ENCODE results near the gene NUP93. TPM values are rescaled to one million over a fixed set of nuclear protein-coding genes. Genes with fewer than 3 reads are reported as not detected.

Gene NUP93
- total RNA-seq, 2 donors from 2014 or later: 146 to 149 TPM

DNA sequence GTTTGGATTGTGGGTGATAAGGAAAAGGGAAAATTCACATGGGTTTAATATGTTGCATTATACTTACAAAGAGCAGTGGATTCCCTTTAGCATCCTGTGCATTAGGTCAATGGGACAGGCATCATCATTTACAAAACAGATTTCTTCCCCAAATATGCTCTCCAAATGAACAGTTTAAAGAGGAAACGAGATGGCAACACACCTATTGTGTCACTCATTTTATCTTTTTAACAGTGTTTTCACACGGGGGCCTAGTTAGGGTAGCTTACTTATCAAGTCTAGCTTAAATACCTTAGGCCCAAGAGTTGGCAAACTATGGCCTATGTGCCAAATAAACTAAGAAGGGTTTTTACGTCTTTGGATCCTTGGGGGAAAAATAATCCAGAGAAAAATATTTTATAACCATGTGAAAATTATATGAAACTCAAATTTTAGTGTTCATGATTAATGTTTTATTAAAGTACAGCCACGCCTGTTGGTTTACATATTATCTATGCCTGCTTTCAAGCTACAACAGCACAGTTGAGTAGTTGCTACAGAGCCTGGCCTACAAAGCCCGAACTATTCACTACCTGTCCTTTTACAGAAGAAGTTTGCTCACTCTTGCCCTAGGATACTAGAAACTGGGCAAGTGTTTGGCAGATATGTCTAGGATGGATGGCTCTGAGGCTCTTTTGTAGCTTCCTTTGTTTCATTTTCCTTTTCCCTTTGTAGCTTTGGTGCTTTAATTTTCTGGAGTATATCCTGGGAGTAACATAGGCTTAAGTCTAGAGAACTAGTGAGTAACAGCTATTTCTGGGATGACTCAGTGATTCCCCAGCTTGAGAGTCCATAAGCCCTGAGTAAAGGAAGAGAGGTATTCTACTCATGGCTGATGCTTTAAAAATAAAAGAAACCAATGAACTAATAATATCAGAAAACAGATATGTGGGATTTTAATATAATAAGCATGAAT, 12.4 kb downstream of the NUP93 start:
- no peak overlapping the region for H3K27ac ChIP-seq (ENCODE audit: low read depth, low read length)
- Mint-ChIP-seq H3K4me3 (no peak overlapping the region), H3K27ac (peak overlapping the region; percentile 24), H3K4me1 (peaks cover 36% of the 10 kb centered on the region), H3K36me3 (ENCODE audit: low read depth) (peaks cover 21% of the 10 kb centered on the region), H3K9me3 (peaks cover 19% of the 10 kb centered on the region), H3K27me3 (ENCODE audit: insufficient read depth) (no peaks in the 10 kb centered on the region)
- H3K27me3 ChIP-seq (ENCODE audit: control insufficient read depth, insufficient read depth, low read length, poor library complexity, severe bottlenecking): no peaks in the 10 kb centered on the region
- no peak overlapping the region for H3K9ac ChIP-seq (ENCODE audit: extremely low read depth, low read length, poor library complexity, severe bottlenecking)
- WGBS, 2 experiments (ENCODE audit: insufficient coverage in 1 of 2, insufficient read length in 1 of 2): 78 to 82% methylated on average over 3 to 4 of the region's 5 CpGs
- no peaks in the 10 kb centered on the region for H3K36me3 ChIP-seq (ENCODE audit: control insufficient read depth, insufficient read depth, low read length)
- peaks cover 4% of the 10 kb centered on the region for H3K4me1 ChIP-seq (ENCODE audit: control insufficient read depth, insufficient read depth, low read length)
- no peaks in the 10 kb centered on the region for H3K9me3 ChIP-seq (ENCODE audit: control insufficient read depth, low read length)
- TF ChIP-seq, protein P1, sequence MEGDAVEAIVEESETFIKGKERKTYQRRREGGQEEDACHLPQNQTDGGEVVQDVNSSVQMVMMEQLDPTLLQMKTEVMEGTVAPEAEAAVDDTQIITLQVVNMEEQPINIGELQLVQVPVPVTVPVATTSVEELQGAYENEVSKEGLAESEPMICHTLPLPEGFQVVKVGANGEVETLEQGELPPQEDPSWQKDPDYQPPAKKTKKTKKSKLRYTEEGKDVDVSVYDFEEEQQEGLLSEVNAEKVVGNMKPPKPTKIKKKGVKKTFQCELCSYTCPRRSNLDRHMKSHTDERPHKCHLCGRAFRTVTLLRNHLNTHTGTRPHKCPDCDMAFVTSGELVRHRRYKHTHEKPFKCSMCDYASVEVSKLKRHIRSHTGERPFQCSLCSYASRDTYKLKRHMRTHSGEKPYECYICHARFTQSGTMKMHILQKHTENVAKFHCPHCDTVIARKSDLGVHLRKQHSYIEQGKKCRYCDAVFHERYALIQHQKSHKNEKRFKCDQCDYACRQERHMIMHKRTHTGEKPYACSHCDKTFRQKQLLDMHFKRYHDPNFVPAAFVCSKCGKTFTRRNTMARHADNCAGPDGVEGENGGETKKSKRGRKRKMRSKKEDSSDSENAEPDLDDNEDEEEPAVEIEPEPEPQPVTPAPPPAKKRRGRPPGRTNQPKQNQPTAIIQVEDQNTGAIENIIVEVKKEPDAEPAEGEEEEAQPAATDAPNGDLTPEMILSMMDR (conservative IDR thresholded peaks at IDR 0.05): no peak
- peak overlapping the region; percentile 46 for H3K4me3 ChIP-seq (ENCODE audit: low read length)
- no peak for DNase-seq

DNA sequence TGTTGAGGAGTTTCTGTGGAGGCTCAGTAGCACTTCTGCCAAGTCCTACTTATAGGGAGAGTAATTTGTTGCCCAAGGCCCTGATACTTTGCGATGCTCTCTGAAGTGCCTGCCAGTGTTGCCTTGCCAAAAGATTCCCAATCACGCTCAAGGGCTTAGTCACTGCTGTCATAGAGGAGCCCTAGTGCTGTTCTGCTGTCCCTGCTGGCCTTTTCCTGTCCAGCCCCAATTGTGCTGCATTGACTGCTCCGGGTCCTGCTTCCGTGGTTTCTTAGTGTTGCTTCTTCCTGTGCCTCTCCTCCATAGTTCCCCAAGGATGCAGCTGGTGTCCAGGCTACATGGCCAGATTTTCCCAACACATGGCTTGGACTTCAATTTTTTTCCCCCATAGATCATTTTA, 13.9 kb downstream of the NUP93 start:
- Mint-ChIP-seq H3K9me3 (peaks cover 5% of the 10 kb centered on the region), H3K36me3 (ENCODE audit: low read depth) (peaks cover 14% of the 10 kb centered on the region), H3K4me3 (no peak overlapping the region), H3K27me3 (ENCODE audit: insufficient read depth) (no peaks in the 10 kb centered on the region), H3K27ac (peak overlapping the region; percentile 62), H3K4me1 (peaks cover 45% of the 10 kb centered on the region)
- Histone ChIP-seq H3K4me1 (ENCODE audit: control insufficient read depth, insufficient read depth, low read length) (peaks cover 4% of the 10 kb centered on the region), H3K36me3 (ENCODE audit: control insufficient read depth, insufficient read depth, low read length) (peaks cover 8% of the 10 kb centered on the region), H3K27ac (ENCODE audit: low read depth, low read length) (no peak overlapping the region), H3K27me3 (ENCODE audit: control insufficient read depth, insufficient read depth, low read length, poor library complexity, severe bottlenecking) (no peaks in the 10 kb centered on the region), H3K9ac (ENCODE audit: extremely low read depth, low read length, poor library complexity, severe bottlenecking) (no peak overlapping the region), H3K4me3 (ENCODE audit: low read length) (no peak overlapping the region), H3K9me3 (ENCODE audit: control insufficient read depth, low read length) (no peaks in the 10 kb centered on the region)
- 91 to 92% methylated on average over 4 of the region's 4 CpGs for WGBS, 2 experiments (ENCODE audit: insufficient coverage in 1 of 2, insufficient read length in 1 of 2)
- DNase-seq: peak; percentile 66
- TF ChIP-seq, protein P1 (conservative IDR thresholded peaks at IDR 0.05): peak; percentile 42

DNA sequence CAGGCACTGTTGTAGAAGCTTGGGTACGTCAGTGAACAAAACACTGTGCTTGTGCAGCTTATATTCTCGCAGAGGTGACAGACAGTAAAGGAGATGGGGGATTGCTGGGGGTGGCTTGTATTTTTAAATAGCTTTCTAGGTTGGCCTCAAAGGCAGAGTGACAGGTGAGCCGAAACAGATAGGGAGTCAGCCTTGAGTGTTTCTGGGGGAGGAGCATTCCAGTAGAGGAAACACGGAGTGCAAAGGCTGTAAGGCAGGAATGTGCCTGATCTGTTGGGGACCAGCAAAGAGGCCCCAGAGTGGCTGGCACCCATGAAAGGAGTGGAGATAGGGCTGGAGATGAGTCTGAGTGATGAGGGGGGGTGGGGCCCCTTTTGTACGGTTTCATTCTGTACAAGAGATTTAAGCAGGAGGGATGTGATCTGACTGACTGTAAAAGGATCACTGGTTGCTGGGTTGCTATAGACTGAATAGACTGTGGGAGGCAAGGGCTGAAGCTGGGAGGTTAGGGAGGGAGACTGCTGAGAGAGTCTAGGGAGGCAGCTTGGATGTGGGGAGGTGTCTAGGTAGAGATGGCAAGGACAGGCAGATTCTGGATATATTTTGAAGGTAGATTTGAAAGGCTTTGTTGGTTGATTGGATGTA, 15.2 kb downstream of the NUP93 start:
- peaks cover 45% of the 10 kb centered on the region for H3K4me1 Mint-ChIP-seq
- peaks cover 24% of the 10 kb centered on the region for H3K36me3 Mint-ChIP-seq (ENCODE audit: low read depth)
- peak; percentile 55 for DNase-seq
- Histone ChIP-seq H3K36me3 (ENCODE audit: control insufficient read depth, insufficient read depth, low read length) (peaks cover 18% of the 10 kb centered on the region), H3K27me3 (ENCODE audit: control insufficient read depth, insufficient read depth, low read length, poor library complexity, severe bottlenecking) (no peaks in the 10 kb centered on the region), H3K9ac (ENCODE audit: extremely low read depth, low read length, poor library complexity, severe bottlenecking) (no peak overlapping the region), H3K9me3 (ENCODE audit: control insufficient read depth, low read length) (no peaks in the 10 kb centered on the region), H3K4me3 (ENCODE audit: low read length) (no peak overlapping the region), H3K27ac (ENCODE audit: low read depth, low read length) (no peak overlapping the region), H3K4me1 (ENCODE audit: control insufficient read depth, insufficient read depth, low read length) (peaks cover 4% of the 10 kb centered on the region)
- H3K27me3 Mint-ChIP-seq (ENCODE audit: insufficient read depth): no peaks in the 10 kb centered on the region
- peak overlapping the region; percentile 74 for H3K27ac Mint-ChIP-seq
- 69 to 80% methylated on average over 4 to 5 of the region's 5 CpGs for WGBS, 2 experiments (ENCODE audit: insufficient coverage in 1 of 2, insufficient read length in 1 of 2)
- TF ChIP-seq, protein P1 (conservative IDR thresholded peaks at IDR 0.05): no peak
- H3K9me3 Mint-ChIP-seq: peaks cover 4% of the 10 kb centered on the region
- H3K4me3 Mint-ChIP-seq: no peak overlapping the region
